Stimulated activated CD8-positive, alpha-beta memory T cell treated with anti-CD3 and anti-CD28 coated beads, Interleukin-4, amount 100 ng/mL, for 48 hours (primary cell): ENCODE results near the gene COG8.

ENCODE experiments used
- DNase-seq: peaks from one replicate; pipeline ENCODE4 v3.0.0-alpha.2; 2020

The COG8 gene

DNA sequence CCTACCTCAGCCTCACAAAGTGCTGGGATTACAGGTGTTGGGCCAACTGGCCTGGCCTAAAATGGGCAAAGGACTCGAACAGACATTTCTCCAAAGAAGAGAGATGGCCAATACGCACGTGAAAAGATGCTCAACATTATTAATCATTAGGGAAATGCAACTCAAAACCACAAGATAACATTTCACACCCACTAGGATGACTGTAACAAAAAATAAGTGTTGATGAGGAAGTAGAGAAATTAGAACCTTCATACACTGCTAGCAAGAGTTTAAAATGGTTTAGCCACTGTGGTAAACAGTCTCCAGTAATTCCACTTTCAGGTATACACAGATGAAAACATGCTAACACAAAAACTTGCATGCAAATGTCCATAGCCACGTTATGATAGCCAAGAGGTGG is 6.6 kb upstream of the COG8 start:
- DNase-seq = no peak

GRCh38 chr16:69344171-69344570 is 4.8 kb upstream of the COG8 start:
- DNase-seq = no peak

DNA sequence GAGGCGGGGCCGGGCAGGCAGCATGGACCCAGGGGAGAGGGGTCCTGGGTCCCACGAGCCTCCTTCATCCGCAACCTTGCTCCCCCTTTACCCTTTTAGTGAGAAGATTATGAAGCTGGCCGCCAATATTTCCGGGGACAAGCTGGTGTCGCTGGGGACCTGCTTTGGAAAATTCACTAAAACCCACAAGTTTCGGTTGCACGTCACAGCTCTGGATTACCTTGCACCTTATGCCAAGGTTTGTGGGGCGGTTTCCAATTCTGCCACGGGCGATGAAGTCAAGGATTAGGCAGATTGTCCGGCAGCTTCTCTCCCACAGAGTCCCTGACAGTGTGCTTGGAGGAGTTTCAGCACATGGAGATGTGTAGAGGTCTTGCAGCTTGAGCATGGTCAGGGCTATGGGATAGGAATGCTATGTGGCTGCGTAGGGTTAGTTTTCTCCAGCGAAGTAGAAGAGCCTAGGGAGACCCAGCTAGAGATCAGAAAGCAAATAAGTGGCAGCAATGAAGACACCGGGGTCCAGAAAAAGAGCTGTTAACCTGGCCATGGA is 806 bp upstream of the COG8 start:
- DNase-seq = peak; percentile 58

- DNase-seq = peak; percentile 69
These were observed 641 bp downstream of the COG8 start for GRCh38 chr16:69338557-69339288.

DNA sequence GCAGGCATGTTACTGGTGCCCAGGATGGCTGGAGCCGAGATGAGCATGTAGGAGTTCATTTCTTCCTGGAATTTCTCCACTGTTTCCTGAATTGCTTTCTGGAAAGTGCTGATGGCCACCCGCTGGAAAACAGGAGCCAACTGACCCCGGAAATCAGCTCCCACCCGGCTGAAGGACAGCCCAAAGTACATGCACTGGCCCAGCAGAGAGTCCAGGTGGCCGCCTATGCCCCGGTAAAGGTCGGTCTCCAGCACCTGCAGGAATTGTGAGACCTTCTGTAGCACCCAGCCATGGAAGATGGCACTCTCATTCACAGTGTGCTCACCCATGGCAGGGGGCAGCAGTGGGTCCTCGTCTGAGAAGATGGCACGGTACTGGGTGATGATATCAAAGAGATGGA is 4.7 kb downstream of the COG8 start:
- no peak for DNase-seq

DNA sequence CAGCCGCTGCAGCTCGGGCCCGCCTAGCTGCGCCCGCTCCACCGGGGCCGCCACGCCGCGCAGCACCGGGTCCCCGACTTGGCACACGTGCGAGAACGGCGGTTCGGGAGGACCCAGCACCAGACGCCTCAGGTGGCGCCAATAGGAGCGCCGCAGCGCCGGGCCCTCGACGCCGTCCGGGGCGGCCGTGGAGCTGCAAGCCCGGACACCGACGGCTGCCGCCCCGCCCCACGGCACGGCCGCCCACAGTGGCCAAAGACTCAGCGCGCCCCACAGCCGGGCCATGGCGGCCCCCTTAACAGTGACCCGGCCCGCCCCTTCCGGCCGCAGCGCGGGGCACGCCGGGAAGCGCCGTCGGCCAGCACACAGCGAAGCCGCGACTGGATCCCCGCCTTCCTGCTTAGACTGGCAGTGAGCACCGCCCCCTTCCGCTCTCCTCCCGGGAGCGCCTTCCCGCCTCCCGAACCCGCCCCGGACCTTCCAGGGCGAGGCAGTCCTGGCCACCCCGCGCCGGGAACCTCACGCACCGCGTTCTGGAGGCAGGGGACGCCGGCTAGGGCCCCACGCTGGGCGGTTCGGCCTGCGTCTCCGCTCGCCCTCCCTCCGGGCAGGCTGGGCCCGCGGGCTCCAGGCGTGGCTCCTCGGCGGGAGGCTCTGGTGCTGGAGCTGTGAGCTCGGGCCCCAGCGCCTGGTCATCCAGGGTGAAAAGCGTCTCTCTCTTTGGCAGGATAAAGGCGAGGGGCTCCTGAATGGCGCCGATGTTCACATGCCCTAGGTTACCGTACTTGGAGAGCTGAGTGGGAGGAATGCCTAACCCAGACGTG is 8.9 kb downstream of the COG8 start, which contains the start of gene PDF:
Gene PDF (minus strand): TSS at position 303 of the 824 bp plus-strand sequence. CDS start 18 bp downstream, at position 285.
- peak; percentile 88 for DNase-seq

DNA sequence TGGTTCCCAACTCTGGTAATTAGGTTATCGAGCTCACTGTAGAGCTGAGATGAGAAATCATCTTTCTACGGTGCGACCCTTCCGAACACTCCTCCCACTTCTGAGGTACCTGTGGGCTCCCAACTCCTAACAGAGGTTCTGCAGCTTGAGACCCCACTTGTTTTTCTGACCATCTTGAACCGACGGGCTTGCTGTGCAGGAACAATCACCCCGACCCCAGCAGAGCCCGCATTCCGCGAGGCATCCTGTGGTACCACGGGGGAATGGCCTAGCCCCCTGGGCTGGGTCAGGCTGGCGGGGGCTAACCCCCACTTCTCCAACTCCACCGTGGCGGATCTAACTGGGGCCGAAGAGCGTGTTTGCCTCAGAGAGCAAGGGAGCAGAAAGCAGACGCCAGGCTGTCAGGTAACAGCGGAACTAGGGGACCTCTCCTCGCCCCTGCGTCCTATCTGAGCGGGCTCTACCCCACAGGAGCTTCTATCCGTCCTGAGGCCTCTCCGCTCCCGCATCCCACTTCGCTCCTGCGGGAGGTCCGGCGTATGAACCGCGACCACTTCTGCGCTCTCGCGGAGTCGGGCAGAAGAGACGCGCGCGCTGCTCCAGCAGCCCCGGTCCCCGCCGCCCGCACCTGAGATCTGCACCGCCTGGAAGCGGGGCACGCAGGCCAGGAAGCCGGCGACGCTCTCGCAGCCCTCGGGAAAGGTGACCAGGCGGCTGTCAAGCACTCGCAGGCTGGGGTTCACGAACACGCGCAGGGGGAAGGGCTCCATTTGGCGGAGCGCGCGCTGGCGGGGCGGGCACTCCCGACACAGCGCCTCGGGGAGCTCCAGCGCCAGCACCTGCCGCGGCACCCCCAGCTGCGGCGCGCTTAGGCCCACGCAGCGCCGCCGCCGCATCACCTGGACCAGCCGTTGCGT is 9.7 kb downstream of the COG8 start:
- DNase-seq = peak; percentile 55

- DNase-seq = peak; percentile 30
These were observed 10.5 kb downstream of the COG8 start for GRCh38 chr16:69328854-69329316.

DNA sequence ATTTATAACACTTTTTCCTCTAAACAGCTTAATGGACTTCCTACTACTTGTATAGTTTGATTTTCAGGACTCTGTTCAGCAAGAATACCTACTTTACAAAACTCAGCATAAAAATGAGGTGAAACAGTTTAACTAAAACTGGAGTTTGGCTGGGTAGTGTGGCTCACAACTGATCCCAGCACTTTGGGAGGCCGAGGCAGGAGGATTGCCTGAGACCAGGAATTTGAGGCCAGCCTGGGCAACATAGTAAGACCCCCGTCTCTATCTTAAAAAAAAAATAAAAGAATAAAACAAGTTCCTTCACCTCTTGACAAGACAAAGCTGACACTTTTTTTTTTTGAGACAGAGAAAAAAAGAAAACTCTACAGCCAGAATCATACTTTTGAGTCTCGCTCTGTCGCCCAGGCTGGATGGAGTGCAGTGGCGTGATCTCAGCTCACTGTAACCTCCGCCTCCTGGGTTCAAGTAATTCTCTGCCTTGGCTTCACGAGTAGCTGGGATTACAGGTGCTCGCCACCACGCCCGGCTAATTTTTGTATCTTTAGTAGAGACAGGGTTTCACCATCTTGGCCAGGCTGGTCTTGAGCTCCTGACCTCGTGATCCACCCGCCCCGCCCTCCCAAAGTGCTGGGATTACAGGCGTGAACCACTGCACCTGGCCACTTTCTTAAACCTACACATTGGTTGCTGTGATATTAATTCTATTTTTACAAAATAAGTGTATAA is 11.6 kb downstream of the COG8 start:
- DNase-seq = peak; percentile 23

- DNase-seq = peak; percentile 22
These were observed 13.0 kb downstream of the COG8 start for GRCh38 chr16:69326172-69326873.

DNA sequence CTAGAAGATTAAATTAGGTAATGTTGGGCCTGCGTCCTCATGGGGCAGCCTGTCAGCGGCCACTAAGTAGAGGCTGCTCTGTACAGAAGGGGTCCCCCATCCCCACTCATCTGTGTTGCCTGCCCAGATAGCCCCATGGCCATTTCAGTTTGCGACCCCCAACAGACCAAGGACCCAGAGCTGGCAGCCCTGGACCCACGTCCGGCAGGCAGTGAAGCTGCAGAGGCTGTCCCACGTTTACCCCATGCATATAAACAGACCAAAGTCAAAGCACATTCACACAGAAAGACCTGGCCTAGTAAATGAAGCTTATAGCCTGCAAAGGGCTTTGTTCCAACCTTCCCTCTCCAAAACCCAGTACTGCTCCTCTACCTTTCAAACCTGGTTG is 13.6 kb downstream of the COG8 start:
- DNase-seq = peak; percentile 16

DNA sequence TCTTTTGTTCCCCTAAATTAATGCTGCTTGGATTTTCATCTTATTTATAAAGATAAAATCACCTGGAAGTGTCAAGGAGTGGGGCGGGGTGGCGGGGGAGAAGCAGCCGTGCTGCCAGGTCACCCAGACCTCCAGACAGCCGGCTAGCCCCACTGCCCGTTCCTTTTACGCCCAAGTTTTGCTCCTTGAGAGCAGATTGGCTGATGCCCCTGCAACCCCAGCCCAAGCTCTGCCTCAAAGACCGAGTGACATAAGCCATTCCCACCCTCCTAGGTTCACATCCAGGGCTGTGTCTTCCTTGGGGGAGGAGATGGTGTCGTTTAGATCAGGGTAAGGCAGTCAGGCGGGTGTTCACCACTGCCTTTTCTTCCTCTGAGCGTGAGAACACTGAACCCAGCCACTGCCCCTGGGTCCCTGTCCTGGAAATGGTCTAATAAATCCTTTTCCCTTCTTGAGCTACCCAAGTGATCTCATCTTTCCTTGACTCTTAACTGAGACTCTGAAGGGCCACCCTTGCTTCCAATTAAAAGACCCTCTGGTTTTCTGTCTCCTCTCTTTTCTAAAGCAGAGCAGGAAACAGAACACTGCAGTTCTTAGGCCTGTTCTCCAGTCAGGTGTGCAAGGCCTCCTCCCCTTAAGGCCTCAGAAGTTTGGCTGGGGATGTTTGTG is 14.6 kb downstream of the COG8 start:
- DNase-seq = peak; percentile 22

DNA sequence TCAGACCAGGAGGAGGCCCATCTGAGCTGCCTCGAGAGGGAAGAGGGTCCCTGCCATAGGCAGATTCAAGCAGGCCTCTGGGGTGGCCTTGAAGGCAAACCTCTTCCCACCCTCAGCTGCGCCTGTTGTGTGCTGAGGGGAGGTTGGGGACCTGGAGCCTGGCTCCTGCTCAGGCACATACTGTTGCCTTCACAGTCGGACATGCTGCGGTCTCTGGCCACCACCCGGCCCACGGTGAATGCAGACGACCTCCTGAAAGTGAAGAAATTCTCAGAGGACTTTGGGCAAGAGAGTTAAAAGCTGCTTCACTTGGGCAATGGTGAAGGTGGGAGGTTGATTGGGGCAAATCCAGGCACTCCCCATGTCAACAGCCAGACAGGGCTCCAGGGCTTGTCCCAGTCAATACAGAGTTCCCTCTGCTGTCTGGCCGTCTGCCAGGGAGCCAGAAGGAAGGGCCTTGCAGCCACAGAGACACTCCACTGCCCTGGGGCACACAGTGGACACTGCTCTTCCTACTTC is 15.3 kb downstream of the COG8 start:
- DNase-seq = peak; percentile 18

DNA sequence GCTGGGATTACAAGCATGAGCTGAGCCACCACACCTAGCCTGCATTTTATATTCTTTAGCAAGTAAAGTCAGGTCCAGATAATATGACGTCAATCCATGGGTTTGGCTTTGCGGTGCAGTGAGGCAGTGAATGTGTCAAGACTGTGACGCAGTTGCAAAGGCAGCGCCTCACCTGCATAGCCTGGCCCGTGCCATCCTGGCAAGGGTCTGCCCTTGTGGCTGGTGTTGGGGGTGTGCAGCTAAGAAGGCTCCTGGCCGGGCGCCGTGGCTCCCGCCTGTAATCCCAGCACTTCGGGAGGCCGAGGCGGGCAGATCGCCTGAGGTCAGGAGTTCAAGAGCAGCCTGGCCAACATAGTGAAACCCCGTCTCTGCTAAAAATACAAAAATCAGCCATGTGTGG is 15.9 kb downstream of the COG8 start:
- peak; percentile 19 for DNase-seq

DNA sequence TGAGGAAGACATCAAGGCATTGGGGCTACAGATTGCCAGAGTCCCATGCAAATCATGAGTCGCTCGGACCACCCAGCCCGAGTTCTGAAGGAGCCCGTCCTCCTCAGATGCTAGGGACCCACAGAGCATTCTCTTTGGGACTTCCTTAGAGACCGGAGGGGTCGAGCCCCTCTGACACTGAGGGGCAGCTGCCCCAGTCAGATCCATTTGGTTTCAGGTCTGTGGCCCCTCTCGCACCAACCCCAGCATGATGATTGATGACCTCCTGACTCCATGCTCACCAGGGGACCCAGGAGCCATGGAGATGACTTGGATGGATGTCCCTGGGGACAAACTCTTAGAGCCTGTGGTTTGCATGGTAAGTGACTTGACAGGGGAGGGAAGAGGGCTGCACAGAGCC is 17.0 kb downstream of the COG8 start:
- DNase-seq = peak; percentile 11

GRCh38 chr16:69321080-69321479 is 18.3 kb downstream of the COG8 start:
- peak; percentile 20 for DNase-seq

GRCh38 chr16:69320740-69321073 is 18.7 kb downstream of the COG8 start:
- DNase-seq = no peak

GRCh38 chr16:69319826-69320739 is 19.3 kb downstream of the COG8 start:
- peak; percentile 16 for DNase-seq

DNA sequence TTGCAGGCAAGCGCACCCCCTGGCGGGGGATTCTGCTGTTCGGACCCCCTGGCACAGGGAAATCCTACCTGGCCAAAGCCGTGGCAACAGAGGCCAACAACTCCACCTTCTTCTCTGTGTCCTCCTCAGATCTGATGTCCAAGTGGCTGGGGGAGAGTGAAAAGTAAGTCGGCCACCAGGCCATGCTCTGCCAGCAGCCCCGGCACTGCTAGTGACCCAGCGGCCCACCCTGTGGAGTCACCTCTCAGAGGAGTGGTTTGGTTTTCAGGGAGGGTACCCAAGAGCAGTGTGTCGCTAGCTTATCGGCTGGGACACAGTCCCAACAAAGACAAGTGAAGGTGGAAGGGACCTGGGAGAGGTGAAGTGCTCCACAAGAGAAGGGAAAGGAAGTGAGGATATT is 20.0 kb downstream of the COG8 start:
- no peak for DNase-seq

GRCh38 chr16:69318911-69319289 is 20.5 kb downstream of the COG8 start:
- no peak for DNase-seq
